ENCODE data around the gene SP1.
"Not testable (repeated sequence)": the region's sequence is repeated elsewhere in the genome, so short reads cannot be mapped to it uniquely, and the experiment has no call there.

SP1 gene

GRCh38 chr12:53414756-53415417 is 34.9 kb downstream of the SP1 start:
- DNase-seq: no peak

- DNase-seq: not testable (repeated sequence)
Measured at GRCh38 chr12:53415752-53416389, 35.9 kb downstream of the SP1 start.

GRCh38 chr12:53417291-53417816 is 37.4 kb downstream of the SP1 start:
- not testable (repeated sequence) for DNase-seq

- no peak for DNase-seq
Measured at GRCh38 chr12:53418221-53418620, 38.2 kb downstream of the SP1 start.

- DNase-seq: no peak
Measured at GRCh38 chr12:53419756-53420155, 39.8 kb downstream of the SP1 start.

GRCh38 chr12:53422247-53422646 is 42.3 kb downstream of the SP1 start:
- DNase-seq: not testable (repeated sequence)

- no peak for DNase-seq
Measured at GRCh38 chr12:53423597-53423996, 43.6 kb downstream of the SP1 start, which contains the start of gene AMHR2. Gene AMHR2 (plus strand): TSS chr12:53423855. CDS start chr12:53423935, 80 bp downstream.

GRCh38 chr12:53424626-53425514 is 44.9 kb downstream of the SP1 start:
- DNase-seq: no peak

- DNase-seq: no peak
Measured at GRCh38 chr12:53425515-53426150, 45.7 kb downstream of the SP1 start.

GRCh38 chr12:53427905-53428594 is 48.1 kb downstream of the SP1 start:
- peak; percentile 94 for DNase-seq

GRCh38 chr12:53428741-53429140 is 48.8 kb downstream of the SP1 start:
- DNase-seq: no peak

GRCh38 chr12:53430116-53430515 is 50.1 kb downstream of the SP1 start:
- DNase-seq: no peak

GRCh38 chr12:53431187-53431586 is 51.2 kb downstream of the SP1 start:
- no peak for DNase-seq

- not testable (repeated sequence) for DNase-seq
Measured at GRCh38 chr12:53435326-53435725, 55.4 kb downstream of the SP1 start.

- not testable (repeated sequence) for DNase-seq
Measured at GRCh38 chr12:53439582-53439981, 59.6 kb downstream of the SP1 start.

GRCh38 chr12:53441040-53441833 is 61.3 kb downstream of the SP1 start, which contains the start of gene PRR13:
Gene PRR13 (plus strand): TSS chr12:53441734. CDS start chr12:53442715, 981 bp downstream.
- DNase-seq: peak; percentile 100

GRCh38 chr12:53443955-53444354 is 64.0 kb downstream of the SP1 start:
- no peak for DNase-seq

GRCh38 chr12:53444593-53445325 is 64.8 kb downstream of the SP1 start:
- not testable (repeated sequence) for DNase-seq

- no peak for DNase-seq
Measured at GRCh38 chr12:53450936-53451335, 71.0 kb downstream of the SP1 start.

- DNase-seq: peak; percentile 100
Measured at GRCh38 chr12:53451661-53452158, 71.7 kb downstream of the SP1 start, which contains the start of gene PCBP2. Gene PCBP2 (plus strand): TSS chr12:53452102. CDS start chr12:53454801, 2,699 bp downstream.
